NCI-H69 (cell line): ENCODE results near the gene MBD6.
"Not testable (repeated sequence)": the region's sequence is repeated elsewhere in the genome, so short reads cannot be mapped to it uniquely, and the experiment has no call there.

Source experiments
- DNase-seq: peaks from one replicate; lab custom pipeline; 2025; lab: John Stamatoyannopoulos, UW

The MBD6 gene

DNA sequence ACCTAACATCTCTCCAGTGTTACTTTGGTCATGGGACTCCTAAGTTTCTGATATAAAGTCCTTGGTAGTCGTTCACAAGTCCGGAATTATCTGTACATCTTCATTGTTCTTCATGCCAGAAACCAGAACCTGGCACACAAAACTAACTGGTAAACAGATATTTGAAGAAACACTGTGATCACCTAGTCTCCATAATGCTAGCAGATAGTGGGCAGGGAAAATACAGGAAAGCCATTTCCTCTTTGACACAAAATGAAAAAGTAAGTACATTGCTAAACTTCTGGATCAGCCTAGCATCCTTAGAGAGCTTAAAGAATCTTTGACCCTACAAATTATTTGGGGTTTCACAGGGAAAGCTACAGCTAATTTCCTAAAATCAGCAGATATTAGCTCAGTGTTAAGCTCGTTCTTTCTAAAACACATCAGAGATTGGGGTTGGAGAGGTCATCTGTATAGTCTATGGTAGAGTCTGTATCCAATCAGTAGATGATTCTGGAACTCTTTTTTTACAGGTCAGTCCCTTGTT is 7.2 kb upstream of the MBD6 start:
- no peak for DNase-seq

DNA sequence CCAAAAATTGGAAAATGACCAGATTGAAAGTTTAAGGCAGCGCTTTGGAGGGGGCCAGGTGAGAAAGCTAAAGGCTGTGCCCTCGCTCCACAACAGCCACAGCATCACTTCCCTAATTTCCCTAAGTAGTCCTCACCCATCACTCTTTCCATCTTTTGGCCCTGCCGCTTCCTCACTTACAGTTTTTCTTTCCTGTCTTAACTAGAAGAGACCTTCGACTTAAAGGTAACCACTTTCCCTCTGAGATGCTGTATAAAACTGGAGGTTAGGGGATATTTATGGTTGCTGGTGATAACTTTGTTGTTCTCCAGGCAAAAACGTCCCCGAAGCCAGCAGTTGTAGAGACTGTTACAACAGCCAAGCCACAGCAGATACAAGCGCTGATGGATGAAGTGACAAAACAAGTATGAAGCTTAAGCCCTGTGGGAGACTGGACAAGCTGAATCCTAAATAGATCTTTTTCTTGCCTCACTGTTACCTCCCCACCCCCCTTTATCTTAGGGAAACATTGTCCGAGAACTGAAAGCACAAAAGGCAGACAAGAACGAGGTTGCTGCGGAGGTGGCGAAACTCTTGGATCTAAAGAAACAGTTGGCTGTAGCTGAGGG is 6.6 kb upstream of the MBD6 start:
- DNase-seq = no peak

DNA sequence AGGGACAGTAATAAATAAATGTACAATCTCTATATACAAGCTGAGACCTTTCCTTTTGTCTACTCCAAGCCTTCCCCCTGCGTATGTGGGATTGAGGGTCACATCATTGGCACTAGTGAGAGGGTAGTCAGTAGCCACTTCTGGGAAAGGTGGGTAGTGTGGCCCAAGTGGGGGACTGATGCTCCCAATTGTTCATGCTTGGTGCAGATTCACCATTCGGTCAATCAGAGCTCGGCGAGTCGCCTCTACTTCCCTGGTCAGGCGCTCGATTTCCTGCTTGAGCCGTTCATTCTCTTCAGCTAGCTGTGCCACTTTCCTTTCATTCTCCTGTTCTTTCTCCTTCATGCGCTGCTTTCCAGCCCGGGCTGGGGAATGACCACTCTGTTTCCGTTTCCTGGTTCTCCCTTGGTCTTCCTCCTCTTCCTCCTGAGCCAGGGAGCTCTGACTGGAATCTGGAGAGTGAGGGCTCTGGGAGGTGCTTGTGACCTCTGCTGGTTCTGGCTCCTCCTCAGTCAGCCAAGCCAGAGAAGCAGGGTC is 5.9 kb upstream of the MBD6 start:
- DNase-seq = no peak

DNA sequence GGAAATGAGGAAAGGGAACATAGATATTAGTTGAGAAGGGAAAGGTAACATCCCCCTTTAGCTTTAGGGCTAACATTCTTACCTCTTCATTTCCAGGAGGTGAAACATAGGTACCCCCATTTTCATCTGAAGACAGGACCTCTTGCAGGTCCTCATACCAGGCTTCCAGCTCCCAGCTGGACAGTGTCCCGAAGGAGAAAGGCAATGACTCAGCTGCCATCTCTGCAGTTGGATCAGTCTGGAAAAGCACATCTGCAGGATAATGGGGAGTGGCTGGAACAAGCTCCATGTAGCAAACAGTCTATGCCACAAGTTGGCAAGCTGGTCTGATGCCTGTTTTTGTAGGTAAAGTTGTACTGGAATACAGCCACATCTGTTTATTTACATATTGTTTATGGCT is 5.4 kb upstream of the MBD6 start:
- peak; percentile 24 for DNase-seq

DNA sequence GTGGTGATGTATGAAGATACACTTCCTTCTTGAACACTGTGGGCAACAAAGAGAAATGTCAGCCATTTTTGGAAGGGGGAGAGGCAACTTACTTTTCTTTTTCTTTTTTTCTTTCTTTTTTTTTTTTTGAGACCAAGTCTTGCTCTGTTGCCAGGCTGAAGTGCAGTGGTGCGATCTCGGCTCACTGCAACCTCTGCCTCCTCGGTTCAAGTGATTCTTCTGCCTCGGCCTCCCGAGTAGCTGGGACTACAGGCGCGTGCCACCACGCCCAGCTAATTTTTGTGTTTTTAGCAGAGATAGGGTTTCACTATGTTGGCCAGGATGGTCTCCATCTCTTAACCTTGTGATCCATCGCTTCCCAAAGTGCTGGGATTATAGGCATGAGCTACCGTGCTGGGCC is 4.9 kb upstream of the MBD6 start:
- DNase-seq = not testable (repeated sequence)

DNA sequence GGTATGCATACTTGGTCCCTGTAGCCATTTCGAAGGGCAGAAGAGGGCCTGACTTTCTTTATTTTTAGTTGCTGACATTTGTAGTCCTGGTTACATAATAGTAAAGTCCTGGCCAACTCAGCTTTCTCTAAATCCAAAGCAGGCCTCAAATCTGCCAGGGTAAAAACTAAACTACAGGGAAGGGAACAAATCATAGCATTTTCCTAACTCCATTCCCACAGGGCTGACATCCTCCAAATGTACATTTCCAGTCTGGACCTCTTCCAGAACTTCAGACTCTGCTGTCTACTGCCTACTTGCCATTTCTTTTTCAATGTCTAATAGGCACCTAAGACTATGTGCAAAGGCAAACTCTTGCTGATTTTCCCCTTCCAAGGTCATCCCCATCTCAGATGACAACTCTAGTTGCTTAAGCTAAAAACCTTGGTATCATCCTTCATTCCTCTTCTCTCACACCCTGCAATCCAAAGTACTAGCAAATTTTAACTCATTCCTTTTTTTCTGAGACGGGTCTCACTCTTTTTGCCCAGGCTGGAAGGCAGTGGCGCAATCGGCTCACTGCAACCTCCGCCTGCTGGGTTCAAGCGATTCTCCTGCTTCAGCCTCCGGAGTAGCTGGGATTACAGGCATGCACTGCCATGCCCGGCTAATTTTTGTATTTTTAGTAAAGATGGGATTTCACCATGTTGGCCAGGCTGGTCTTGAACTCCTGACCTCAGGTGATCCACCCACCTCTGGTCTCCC is 4.3 kb upstream of the MBD6 start:
- no peak for DNase-seq

DNA sequence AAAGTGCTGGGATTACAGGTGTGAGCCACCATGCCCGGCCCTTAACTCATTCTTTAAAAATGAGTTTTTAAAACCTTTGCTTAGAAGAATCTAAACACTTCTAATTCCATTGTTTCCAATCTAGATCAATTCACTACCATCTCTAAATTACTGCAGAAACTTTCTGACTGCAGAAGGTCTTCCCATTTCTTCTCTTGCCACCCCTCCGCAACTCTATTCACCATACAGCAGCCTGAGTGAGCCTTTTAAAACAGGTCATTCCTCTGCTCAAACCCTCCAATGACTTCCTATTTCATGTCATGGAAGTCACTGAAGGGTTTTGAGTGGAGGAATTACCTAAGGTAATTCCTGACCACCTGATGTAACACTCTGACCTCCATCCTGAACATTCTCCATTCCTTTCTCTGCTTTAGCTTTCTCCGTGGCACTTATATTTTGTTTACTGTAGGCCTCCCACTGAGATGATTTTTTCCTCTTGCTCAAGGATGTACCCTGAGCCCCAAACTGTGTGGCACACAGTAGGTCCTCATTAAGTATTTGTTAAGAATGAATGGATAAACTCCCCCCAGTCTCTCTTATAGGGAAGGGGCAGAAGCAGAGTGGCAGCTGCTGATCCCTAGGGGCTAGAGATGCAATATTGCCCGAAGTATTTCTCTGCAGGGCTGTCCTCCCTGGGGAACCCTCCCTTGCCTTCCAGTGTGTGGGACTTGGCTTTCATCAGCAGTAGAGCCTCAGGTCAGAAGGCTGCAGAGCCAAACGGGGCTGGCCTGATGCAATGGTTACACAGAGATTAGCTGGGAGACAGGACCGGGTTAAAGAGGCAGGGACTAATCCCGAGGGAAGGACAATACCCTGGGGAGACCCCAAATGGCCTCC is 3.5 kb upstream of the MBD6 start:
- peak; percentile 71 for DNase-seq

DNA sequence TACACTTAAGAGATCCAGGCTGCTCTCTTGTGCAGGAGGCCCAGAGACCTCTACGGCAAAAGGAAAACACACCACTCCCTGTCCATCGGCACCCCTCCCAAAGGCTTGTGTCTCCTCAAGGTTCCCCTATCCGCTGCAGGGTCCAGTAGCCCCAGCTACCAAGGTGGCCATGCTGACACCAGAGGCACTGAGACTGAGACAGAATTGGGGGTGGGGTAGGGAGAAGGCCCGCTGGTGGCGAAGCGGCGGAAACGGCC is 2.9 kb upstream of the MBD6 start:
- peak; percentile 71 for DNase-seq

DNA sequence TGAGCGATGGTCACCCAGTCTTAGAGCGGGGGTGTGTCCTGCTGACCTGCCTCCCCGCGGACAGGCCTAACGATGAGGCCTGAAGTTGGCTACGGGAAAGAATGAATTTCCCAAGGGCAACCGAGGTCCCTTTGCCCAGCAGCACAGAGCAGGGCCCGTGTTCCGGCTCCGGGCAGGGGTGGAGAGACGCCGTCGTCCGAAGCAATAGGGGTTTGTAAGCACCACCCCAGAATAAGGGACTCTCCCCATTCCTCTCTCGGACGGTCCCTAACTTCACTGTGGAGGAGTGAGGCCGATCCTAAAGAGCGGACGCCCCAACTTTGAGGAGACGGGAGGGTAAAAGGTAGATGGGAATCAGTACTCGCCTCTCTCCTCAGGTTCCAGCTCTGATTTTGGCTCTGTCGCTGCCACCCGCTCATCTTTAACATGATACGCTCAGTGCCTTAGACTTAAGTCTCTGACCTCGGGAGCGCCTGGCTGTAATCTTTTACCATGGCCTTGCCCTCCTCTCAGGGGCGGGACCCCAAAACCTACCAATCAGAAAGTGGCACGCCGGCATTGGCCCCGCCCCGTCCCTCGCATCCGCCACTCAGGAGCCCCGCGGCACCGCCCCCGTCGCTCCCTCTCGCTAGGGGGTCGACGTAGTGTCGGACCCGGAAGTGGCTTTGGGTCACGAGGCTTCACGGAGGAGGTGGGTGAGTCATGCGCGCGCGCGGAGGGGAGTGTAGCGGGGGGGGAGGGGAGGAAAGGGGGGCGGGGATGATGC is 2.4 kb upstream of the MBD6 start, which contains the start of gene DDIT3:
DDIT3 (minus strand) TSS at position 462 of the 766 bp plus-strand sequence. CDS start 3,108 bp downstream, outside the sequence.
- peak; percentile 99 for DNase-seq

DNA sequence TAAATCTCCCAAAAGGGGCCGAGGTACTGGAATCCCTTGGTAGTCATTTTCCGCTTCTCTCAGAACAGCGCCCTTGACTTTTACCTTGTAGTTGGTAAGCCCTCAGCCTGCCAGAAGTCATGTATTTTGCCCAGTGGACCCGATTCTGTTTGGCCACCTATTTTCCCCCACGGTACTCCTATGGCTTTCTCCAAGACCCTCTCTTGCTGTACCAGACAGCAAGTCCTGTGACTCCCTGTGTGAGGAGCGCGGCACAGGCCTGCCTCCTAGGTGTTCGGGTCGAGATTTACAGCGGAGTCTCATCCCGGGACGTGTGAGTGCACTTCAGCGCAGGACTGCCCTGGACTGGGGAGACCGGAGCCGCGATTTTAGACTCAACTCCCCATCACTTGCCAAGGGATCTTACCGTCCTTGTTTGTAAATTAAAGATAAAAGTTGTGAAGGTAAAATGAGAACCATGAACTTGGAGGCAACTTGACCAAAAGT is 1.1 kb upstream of the MBD6 start:
- peak; percentile 56 for DNase-seq

DNA sequence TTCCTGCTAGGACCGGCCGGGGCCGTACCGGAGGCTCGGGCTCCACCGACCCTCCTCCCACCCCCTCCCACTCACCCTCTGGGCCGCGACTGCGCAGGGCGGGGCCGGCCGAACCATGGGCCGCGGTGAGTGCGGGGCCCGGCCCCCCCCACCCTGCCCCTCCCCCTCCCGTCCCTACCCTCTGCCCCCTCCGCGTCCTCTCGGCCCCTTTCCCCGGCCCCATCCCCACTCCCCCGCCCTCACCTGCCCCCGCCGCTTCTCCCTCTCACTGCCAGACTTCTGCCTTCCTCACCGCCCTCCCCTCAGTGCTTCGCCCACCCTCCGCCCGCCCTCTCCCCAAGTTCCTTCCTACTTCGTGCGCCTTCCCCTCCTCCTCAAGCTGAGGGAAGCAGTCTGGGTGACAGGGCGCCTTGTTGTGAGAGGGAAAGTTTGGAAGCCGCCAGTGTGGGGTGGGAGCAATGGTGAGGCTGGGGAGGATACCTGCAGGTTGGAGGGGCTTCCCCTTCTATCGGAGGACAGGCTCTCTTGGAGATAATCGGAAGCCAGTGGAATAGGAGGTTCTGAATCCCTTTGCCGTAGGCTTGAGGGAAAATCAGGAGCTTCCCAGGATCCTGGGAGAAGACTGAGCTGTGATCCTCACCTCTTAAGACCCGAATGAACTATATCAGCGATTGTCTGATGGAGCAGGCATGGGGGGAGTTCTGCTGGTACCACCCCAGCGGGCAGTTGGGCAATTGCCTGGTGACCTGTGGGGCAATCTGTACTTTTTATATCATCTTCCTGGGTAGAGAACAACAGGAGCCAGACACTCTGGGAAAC is 472 bp downstream of the MBD6 start:
- DNase-seq = peak; percentile 83

DNA sequence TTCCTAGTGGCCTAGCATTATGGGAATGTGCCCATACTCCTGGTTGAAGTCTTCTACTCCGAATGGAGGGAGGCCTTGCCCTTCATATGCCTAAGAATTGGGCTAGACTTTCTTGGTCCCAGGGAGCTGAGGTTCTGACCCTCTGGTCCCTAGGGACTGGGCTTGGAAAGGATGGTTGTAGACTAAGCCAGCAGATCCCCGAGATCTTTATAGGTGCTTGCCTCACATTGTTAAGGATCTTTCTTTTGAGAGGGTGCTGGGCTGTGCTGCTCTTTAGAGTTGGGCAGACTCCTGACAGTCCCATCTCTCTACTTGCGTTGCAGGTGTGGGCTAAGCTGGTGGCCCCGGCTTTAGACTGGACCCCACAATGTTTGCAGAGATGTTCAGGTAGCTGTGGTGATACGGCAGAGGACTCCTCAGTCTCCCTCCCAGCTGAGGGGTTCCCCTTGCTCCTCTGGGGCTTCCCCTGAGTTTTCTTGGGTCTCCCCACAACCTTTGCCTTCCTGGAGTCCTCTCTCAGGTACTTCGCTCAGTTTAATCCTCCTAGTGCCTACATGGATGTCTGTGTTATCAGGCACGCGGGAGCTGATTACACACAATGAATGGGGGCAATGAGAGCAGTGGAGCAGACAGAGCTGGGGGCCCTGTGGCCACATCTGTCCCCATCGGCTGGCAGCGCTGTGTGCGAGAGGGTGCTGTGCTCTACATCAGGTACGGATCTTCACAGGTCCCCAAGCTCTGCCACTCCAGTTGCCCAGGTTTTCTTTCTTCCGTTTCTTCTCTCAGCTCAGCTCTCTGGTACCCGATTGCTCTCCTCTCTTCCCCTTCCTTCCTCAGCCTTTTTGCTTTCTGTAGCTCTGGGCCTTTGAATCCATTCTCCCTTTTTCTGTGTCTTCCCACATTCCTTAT is 1.3 kb downstream of the MBD6 start:
- DNase-seq = peak; percentile 47

DNA sequence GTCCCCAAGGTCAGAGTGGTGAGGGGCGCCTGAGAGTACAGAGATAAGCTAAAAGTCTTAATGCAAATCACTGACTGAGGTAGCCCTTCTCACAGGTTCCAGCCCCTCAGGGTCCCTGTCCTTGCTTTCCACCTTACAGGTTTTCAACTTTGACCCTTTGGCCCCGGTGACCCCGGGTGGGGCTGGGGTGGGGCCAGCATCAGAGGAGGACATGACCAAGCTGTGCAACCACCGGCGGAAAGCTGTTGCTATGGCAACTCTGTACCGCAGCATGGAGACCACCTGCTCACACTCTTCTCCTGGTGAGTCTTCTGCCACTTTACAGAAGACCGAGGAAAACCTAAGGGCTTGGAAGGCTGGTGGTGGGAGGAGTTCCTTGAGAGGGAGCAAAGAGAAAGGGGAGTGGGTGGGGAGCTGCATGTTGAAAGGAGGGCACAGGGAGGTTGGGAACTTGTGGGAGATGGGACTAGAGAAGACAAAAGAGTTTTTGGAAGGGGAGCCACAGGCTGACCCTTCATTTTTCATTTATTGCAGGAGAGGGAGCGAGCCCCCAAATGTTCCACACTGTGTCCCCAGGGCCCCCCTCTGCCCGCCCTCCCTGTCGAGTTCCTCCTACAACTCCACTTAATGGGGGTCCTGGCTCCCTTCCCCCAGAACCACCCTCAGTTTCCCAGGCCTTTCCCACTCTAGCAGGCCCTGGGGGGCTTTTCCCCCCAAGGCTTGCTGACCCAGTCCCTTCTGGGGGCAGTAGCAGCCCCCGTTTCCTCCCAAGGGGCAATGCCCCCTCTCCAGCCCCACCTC is 2.4 kb downstream of the MBD6 start:
- DNase-seq = no peak

DNA sequence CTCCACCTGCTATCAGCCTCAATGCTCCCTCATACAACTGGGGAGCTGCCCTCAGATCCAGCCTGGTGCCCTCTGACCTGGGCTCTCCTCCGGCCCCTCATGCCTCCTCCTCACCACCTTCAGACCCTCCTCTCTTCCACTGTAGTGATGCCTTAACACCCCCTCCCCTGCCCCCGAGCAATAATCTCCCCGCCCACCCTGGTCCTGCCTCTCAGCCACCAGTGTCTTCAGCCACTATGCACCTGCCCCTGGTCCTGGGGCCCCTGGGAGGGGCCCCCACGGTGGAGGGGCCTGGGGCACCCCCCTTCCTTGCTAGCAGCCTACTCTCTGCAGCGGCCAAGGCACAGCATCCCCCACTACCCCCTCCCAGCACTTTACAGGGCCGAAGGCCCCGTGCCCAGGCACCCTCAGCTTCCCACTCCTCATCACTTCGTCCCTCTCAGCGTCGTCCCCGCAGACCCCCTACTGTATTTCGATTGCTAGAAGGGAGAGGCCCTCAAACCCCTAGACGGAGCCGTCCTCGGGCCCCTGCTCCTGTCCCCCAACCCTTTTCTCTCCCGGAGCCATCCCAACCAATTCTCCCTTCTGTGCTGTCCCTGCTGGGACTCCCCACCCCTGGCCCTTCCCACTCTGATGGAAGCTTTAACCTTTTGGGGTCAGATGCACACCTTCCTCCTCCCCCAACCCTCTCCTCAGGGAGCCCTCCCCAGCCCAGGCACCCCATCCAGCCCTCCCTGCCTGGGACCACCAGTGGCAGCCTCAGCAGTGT is 3.2 kb downstream of the MBD6 start:
- DNase-seq = no peak

DNA sequence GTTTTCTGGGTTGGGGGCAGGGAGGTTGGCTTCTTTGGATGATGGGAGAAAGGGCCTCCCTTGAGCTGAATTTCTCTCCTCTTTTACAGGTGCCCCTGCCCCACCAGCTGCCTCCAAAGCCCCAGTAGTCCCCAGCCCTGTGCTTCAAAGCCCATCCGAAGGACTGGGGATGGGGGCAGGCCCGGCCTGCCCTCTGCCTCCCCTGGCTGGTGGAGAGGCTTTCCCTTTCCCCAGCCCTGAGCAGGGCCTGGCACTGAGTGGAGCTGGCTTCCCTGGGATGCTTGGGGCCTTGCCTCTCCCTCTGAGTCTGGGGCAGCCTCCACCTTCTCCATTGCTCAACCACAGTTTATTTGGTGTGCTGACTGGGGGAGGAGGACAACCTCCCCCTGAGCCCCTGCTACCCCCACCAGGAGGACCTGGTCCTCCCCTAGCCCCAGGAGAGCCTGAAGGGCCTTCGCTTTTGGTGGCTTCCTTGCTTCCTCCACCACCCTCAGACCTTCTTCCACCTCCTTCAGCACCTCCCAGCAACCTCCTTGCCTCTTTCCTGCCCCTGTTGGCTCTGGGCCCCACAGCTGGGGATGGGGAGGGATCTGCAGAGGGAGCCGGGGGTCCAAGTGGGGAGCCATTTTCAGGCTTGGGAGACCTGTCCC is 4.0 kb downstream of the MBD6 start:
- no peak for DNase-seq

DNA sequence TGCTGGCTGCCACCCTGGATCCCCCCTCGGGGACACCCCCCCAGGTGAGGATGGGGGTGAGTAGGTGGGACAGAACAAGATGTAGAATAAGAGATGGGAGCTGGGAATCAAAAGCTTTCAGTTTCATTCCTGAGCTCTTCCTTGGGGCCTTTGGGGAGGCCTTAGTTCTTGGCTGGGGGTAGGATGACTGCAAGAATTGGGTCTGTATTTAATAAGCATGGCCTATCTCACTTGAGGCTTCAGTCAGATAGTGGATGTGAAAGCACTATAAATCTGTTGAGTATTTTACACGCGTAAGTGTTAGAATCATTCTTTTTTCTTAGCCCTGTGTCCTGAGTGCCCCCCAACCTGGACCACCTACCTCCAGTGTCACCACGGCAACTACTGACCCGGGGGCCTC is 4.6 kb downstream of the MBD6 start:
- DNase-seq = no peak

DNA sequence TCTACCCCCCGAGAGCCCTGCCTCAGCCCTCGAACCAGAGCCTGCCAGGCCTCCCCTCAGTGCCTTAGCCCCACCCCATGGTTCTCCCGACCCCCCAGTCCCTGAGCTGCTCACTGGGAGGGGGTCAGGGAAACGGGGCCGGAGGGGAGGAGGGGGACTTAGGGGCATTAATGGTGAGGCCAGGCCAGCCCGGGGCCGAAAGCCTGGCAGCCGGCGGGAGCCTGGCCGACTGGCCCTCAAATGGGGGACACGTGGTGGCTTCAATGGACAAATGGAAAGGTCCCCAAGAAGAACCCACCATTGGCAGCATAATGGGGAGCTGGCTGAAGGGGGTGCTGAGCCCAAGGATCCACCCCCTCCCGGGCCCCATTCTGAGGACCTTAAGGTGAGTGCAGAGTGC is 5.6 kb downstream of the MBD6 start:
- DNase-seq = no peak
